Right kidney (tissue), 1 donor: ENCODE measurements around the gene NFKBIA.
"Not testable (repeated sequence)": the region's sequence is repeated elsewhere in the genome, so short reads cannot be mapped to it uniquely, and the experiment has no call there.

ENCODE experiments used
- DNase-seq: peaks from one replicate; pipeline ENCODE4 v3.0.0-alpha.2; 2016

Gene NFKBIA

GRCh38 chr14:35410858-35411257 lies 6.3 kb upstream of the NFKBIA start:
- DNase-seq, result no peak

- no peak for DNase-seq
Measured at GRCh38 chr14:35409595-35409994, 5.0 kb upstream of the NFKBIA start.

GRCh38 chr14:35408026-35408425 lies 3.5 kb upstream of the NFKBIA start:
- no peak for DNase-seq

- DNase-seq, result no peak
Measured at GRCh38 chr14:35407306-35407630, 2.7 kb upstream of the NFKBIA start.

GRCh38 chr14:35406506-35407305 lies 2.2 kb upstream of the NFKBIA start:
- no peak for DNase-seq

GRCh38 chr14:35406090-35406489 lies 1.5 kb upstream of the NFKBIA start:
- no peak for DNase-seq

GRCh38 chr14:35405304-35405996 lies 901 bp upstream of the NFKBIA start:
- peak; percentile 23 for DNase-seq

- DNase-seq, result peak; percentile 76
Measured at GRCh38 chr14:35403603-35404448, 723 bp downstream of the NFKBIA start.

- DNase-seq, result no peak
Measured at GRCh38 chr14:35403114-35403602, 1.4 kb downstream of the NFKBIA start.

- DNase-seq, result peak; percentile 15
Measured at GRCh38 chr14:35402323-35403113, 2.0 kb downstream of the NFKBIA start.

GRCh38 chr14:35401422-35402265 lies 2.9 kb downstream of the NFKBIA start:
- DNase-seq, result no peak

- no peak for DNase-seq
Measured at GRCh38 chr14:35400648-35401421, 3.7 kb downstream of the NFKBIA start.

- DNase-seq, result no peak
Measured at GRCh38 chr14:35399083-35399937, 5.2 kb downstream of the NFKBIA start.

GRCh38 chr14:35398071-35398584 lies 6.4 kb downstream of the NFKBIA start:
- DNase-seq, result no peak

GRCh38 chr14:35396610-35397009 lies 7.9 kb downstream of the NFKBIA start:
- not testable (repeated sequence) for DNase-seq

GRCh38 chr14:35395283-35395682 lies 9.3 kb downstream of the NFKBIA start:
- no peak for DNase-seq

- DNase-seq, result no peak
Measured at GRCh38 chr14:35394326-35395013, 10.1 kb downstream of the NFKBIA start.

GRCh38 chr14:35393826-35394225 lies 10.7 kb downstream of the NFKBIA start:
- no peak for DNase-seq
